Measurements from ENCODE around the gene KLK11.

GRCh38 chr19:51031220-51031879, 4.9 kb upstream of the KLK11 start:
- TF ChIP-seq POLR2A (IDR thresholded peaks at IDR 0.05) (no peak), CTCF (IDR thresholded peaks at IDR 0.05) (no peak)
